Fibroblast of lung (primary cell): ENCODE results near the gene TRNP1. TPM values are rescaled to one million over a fixed set of nuclear protein-coding genes. Genes with fewer than 3 reads are reported as not detected.

ENCODE experiments used
- DNase-seq, 2 donors: peaks; one replicate each; pipeline versions ENCODE4 v3.0.0 to v3.0.0-alpha.2; 2010; ENCODE audit warnings: low read depth in 2 of 2
- H2AFZ ChIP-seq: 2 replicates; pipeline ENCODE4 v1.5.1; 2012; ENCODE audit warnings: low read length, control low read depth, inconsistent platforms
- H3K27ac ChIP-seq: 2 replicates; pipeline ENCODE4 v1.5.1; 2011; ENCODE audit warnings: low read length, control low read depth; ENCODE audit not compliant: insufficient read depth
- H3K27me3 ChIP-seq: 2 replicates; pipeline ENCODE4 v1.5.1; 2011; ENCODE audit warnings: mild to moderate bottlenecking, low read length; ENCODE audit not compliant: control insufficient read depth, insufficient read depth
- H3K36me3 ChIP-seq: 2 replicates; pipeline ENCODE4 v1.5.1; 2011; ENCODE audit warnings: low read length; ENCODE audit not compliant: control insufficient read depth, insufficient read depth
- H3K4me1 ChIP-seq: 2 replicates; pipeline ENCODE4 v1.5.1; 2011; ENCODE audit warnings: low read length; ENCODE audit not compliant: control insufficient read depth, insufficient read depth; ENCODE audit errors: extremely low read depth
- H3K4me2 ChIP-seq: 2 replicates; pipeline ENCODE4 v1.5.1; 2011; ENCODE audit warnings: low read length, control low read depth; ENCODE audit not compliant: insufficient read depth; ENCODE audit errors: extremely low read depth
- H3K4me3 ChIP-seq, 4 experiments: fragments of 200-600 bp in 1 of 4; sonication (generic) in 1 of 4; replicated peaks in 1 of 4; 2 replicates each; pipeline ENCODE4 v1.5.1; 2011 to 2016; ENCODE audit warnings: low read length in 4 of 4, low read depth in 3 of 4, mild to moderate bottlenecking in 3 of 4, control low read depth in 2 of 4, inconsistent platforms in 1 of 4, mixed read lengths in 1 of 4; ENCODE audit not compliant: insufficient read depth in 1 of 4; ENCODE audit errors: control extremely low read depth in 1 of 4
- H3K79me2 ChIP-seq: 2 replicates; pipeline ENCODE4 v1.5.1; 2012; ENCODE audit warnings: mild to moderate bottlenecking, low read length, inconsistent platforms; ENCODE audit not compliant: control insufficient read depth, insufficient read depth
- H3K9ac ChIP-seq: 2 replicates; pipeline ENCODE4 v1.5.1; 2011; ENCODE audit warnings: mild to moderate bottlenecking, low read length, control low read depth; ENCODE audit not compliant: insufficient read depth
- H3K9me3 ChIP-seq: 2 replicates; pipeline ENCODE4 v1.5.1; 2012; ENCODE audit warnings: low read depth, low read length; ENCODE audit not compliant: control insufficient read depth, insufficient read depth
- H4K20me1 ChIP-seq: 2 replicates; pipeline ENCODE4 v1.5.1; 2011; ENCODE audit warnings: low read length; ENCODE audit not compliant: control insufficient read depth, insufficient read depth; ENCODE audit errors: extremely low read depth
- EZH2 ChIP-seq: IDR thresholded peaks from 2 replicates; pipeline ENCODE4 v1.5.1; 2012; ENCODE audit warnings: low read length, control low read depth, mild to moderate bottlenecking; ENCODE audit errors: missing control alignments
- polyA plus RNA-seq, 2 donors: library from polyadenylated mRNA; depleted of rRNA in 1 of 2; stranded (reverse) in 1 of 2; unstranded in 1 of 2; fragments of >200 nt; gene quantifications; 2 replicates each; pipeline ENCODE4 v1.2.1, GENCODE V29; 2011 to 2012; ENCODE audit warnings: missing spikeins in 1 of 2
- total RNA-seq: library from RNA; depleted of rRNA; stranded (reverse); fragments of >200 nt; gene quantifications from 2 replicates; pipeline ENCODE4 v1.2.1, GENCODE V29; 2014
- TF ChIP-seq, protein P1 (sequence below), 2 donors: IDR thresholded peaks in 1 of 2; conservative IDR thresholded peaks in 1 of 2; 1 replicate in 1 of 2; 2 replicates in 1 of 2; pipeline ENCODE4 v1.5.1; 2011 to 2012; ENCODE audit warnings: low read length in 2 of 2, control low read depth in 1 of 2, inconsistent platforms in 1 of 2, low read depth in 1 of 2, mild to moderate bottlenecking in 1 of 2

The TRNP1 gene
- total and polyA plus RNA-seq, 2 donors (not counting 1 experiment from before 2014, with no cell fraction given): 16.2 to 32.6 TPM

DNA sequence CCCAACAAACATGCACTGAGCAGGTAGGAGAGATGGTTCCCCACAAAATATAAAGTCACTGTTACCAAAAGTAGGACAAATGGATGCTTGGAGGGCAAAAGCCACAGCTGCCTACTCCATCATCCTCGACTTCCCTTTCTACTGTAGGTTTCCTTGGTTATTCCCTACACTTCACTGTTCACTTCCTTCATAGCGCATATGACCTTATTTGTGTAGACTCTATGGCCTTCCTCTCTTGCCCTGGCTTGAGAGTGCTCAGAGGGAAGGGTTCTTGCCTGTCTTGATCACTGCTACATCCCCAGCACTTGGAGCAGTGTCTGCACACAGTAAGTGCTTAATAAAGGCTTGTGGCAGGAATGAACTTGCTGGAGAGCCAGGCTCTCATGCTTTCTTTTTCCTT lies 14.6 kb upstream of the TRNP1 start:
- Histone ChIP-seq H3K27ac (no peak overlapping the region), H2AFZ (no peak overlapping the region), H3K9me3 (no peaks in the 10 kb centered on the region), H4K20me1 (no peaks in the 10 kb centered on the region), H3K4me3 (no peak overlapping the region), H3K4me2 (no peak overlapping the region), H3K36me3 (no peaks in the 10 kb centered on the region), H3K27me3 (peaks cover 4% of the 10 kb centered on the region), H3K4me1 (no peaks in the 10 kb centered on the region), H3K79me2 (no peaks in the 10 kb centered on the region), H3K9ac (no peak overlapping the region)
- no peak for TF ChIP-seq EZH2
- TF ChIP-seq, protein P1, sequence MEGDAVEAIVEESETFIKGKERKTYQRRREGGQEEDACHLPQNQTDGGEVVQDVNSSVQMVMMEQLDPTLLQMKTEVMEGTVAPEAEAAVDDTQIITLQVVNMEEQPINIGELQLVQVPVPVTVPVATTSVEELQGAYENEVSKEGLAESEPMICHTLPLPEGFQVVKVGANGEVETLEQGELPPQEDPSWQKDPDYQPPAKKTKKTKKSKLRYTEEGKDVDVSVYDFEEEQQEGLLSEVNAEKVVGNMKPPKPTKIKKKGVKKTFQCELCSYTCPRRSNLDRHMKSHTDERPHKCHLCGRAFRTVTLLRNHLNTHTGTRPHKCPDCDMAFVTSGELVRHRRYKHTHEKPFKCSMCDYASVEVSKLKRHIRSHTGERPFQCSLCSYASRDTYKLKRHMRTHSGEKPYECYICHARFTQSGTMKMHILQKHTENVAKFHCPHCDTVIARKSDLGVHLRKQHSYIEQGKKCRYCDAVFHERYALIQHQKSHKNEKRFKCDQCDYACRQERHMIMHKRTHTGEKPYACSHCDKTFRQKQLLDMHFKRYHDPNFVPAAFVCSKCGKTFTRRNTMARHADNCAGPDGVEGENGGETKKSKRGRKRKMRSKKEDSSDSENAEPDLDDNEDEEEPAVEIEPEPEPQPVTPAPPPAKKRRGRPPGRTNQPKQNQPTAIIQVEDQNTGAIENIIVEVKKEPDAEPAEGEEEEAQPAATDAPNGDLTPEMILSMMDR (conservative IDR thresholded peaks at IDR 0.05 in 1 of 2, IDR thresholded peaks at IDR 0.05 in 1 of 2; ENCODE audit: low read depth in 1 of 2, low read length in 2 of 2): no peak
- DNase-seq: no peak

GRCh38 chr1:26981146-26981846 lies 12.2 kb upstream of the TRNP1 start:
- no peaks in the 10 kb centered on the region for H3K36me3 ChIP-seq
- TF ChIP-seq EZH2: no peak
- TF ChIP-seq, protein P1 (conservative IDR thresholded peaks at IDR 0.05 in 1 of 2, IDR thresholded peaks at IDR 0.05 in 1 of 2; ENCODE audit: low read depth in 1 of 2, low read length in 2 of 2): no peak
- H2AFZ ChIP-seq: no peak overlapping the region
- no peaks in the 10 kb centered on the region for H3K79me2 ChIP-seq
- no peaks in the 10 kb centered on the region for H4K20me1 ChIP-seq
- no peak overlapping the region for H3K9ac ChIP-seq
- no peak overlapping the region for H3K27ac ChIP-seq
- H3K4me2 ChIP-seq: no peak overlapping the region
- H3K9me3 ChIP-seq: no peaks in the 10 kb centered on the region
- no peak overlapping the region for H3K4me3 ChIP-seq
- no peaks in the 10 kb centered on the region for H3K4me1 ChIP-seq
- DNase-seq: no peak
- H3K27me3 ChIP-seq: peaks cover 4% of the 10 kb centered on the region

DNA sequence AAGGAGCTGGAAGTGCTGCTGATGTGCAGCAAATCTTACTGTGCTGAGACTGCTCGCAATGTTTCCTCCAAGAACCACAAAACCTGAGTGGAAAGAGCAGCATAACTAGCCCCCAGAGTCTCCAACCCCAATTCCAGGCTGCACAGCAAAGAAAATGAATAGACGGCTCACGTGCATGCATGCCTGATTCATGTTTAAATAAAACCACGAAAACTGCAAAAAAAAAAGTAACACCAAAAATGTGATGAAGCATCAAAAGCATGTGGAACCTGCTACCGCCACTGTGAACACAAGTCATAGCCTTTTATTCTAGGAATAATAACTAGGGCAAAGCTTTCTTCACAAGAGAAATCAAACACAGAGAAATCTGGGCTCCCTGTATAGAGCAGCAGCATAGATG lies 9.6 kb upstream of the TRNP1 start:
- no peak for DNase-seq
- no peak for TF ChIP-seq EZH2
- TF ChIP-seq, protein P1 (conservative IDR thresholded peaks at IDR 0.05 in 1 of 2, IDR thresholded peaks at IDR 0.05 in 1 of 2; ENCODE audit: low read depth in 1 of 2, low read length in 2 of 2): no peak
- no peaks in the 10 kb centered on the region for H3K79me2 ChIP-seq

More for the DNA sequence above, 9.6 kb upstream of the TRNP1 start:
- Histone ChIP-seq H3K27ac (no peak overlapping the region), H2AFZ (no peak overlapping the region), H3K4me2 (no peak overlapping the region), H3K9me3 (no peaks in the 10 kb centered on the region), H3K9ac (no peak overlapping the region), H3K27me3 (peaks cover 4% of the 10 kb centered on the region), H3K4me1 (no peaks in the 10 kb centered on the region), H4K20me1 (no peaks in the 10 kb centered on the region), H3K4me3 (no peak overlapping the region), H3K36me3 (no peaks in the 10 kb centered on the region)
